Right kidney (tissue), 1 donor: Measurements from ENCODE around the gene CMIP.
"Not testable (repeated sequence)": the region's sequence is repeated elsewhere in the genome, so short reads cannot be mapped to it uniquely, and the experiment has no call there.

ENCODE experiments used
- DNase-seq: peaks from one replicate; pipeline ENCODE4 v3.0.0-alpha.2; 2016

CMIP gene

DNA sequence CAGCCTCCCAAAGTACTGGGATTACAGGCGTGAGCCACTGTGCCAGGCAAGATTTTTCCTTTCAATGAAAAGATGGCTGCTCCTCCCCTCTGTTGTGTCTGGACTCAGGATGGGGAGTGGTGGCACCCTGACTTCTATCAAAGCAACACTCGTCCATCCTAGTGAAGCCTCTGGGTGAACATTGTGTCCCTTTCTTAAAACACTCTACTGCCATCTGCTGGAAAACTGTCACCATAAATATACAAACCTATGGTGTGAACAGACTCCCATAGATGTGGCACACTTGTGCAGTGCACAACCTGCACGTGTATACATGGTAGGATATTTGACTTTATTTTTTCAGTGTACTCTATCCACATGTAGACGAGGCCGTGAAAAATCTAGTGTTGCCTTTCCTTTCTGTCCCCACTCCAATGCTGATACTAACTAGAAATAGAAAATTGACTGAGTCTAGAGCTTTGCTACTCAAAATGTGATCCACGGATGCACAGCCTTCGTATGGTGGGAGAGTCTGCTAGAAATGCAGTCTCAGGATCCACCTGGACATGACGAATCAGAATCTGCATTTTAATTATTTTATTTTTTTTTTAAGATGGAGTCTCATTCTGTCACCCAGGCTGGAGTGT is 278.6 kb downstream of the CMIP start:
- peak; percentile 53 for DNase-seq

DNA sequence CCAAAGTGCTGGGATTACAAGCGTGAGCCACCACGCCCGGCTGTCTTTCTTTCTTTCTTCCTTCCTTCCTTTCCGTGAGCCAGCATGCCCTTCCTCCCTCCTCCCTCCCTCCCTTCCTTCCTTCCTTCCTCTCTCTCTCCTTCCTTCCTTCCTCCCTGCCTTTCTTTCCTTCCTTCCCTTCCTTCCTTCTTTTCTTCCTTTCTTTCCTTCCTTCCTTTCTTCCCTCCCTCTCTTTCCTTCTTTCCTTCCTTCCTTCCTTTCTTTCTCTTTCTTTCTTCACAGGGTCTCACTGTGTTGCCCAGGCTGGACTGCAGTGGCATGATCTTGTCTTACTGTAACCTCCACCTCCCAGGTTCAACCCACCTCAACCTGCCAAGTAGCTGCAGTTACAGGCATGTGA is 283.8 kb downstream of the CMIP start:
- DNase-seq = no peak

DNA sequence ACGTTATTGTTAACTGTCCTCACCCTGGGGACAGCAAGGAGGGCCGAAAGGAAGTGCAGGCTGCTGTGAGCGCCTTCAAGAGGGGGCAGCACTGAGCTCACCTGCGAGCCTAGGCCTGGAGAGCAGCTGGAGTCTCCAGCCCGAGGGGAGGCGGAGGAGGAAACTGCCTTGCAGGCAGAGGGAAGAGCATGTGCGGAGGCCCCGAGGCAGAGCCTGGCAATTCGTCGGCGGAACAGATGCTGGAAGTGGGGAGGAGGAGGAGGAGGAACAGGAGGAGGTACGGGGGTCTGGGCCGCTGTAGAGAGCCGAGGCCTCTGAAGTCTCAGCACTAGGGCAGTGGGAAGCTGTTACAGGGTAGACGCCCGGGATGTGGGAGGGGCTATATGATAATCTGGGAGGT is 284.8 kb downstream of the CMIP start:
- no peak for DNase-seq

DNA sequence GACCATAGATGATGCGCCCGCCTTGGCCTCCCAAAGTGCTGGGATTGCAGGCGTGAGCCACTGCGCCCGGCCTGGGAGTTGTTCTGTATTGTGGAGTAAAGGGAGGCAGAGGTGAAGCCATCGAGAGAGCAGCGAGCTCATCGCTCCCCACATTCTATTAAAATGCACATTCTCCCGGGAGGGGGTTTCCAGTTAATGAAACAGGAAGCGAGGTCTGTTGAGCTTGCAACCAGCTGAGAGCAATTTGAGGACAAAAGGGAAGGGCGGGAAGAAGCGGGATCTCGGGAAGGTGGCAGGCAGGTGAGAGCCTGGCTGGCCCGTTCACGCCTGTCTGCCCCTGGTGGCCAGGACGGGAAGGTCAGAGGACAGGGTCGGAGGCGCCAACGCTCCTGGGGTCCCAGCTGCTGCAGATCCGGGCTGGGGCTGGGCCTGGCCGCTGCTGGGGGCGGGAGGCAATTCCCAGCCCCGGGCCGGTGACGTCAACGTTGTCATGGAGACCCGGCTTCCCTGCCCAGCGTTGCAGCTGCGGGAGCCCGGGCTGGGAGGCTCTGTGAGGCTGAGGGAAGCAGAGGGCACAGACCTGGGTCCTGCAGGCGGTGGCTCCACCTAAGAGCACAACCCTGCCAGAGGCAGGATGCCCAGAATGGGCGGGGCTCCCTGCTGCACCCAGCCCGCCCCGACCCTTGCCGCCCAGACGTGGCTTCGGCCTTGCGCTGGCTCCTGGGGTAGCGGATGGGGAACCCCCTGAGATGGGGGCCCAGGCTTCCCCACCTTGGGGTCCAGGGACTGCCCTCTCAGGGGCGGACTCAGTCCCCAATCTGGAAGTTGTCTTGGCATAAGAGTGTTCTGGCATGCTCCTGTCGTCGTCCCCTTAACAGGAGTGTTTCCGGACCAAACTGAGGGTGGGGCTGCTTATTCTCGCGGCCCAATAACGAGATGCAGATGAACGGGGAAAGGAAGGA is 285.8 kb downstream of the CMIP start:
- peak; percentile 93 for DNase-seq

DNA sequence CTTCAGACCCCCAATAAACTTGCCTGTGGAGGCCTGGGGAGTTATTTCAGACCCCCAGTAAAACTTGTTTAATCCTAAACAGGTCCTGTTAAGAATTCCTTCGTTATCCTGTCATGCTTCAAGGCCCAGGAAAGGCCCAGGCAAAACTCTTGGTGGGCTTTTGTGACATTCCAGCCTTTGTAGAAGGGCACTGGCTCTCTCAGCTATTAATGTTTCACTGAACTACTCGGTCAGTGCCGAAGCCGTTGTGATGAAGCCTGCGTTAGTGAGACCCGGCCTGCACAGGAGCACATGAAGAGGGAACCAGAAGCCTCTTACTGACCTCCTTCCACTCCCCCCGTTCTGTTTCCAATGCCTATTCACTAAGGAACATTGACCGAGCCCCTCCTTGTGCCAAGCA is 287.0 kb downstream of the CMIP start:
- DNase-seq = no peak

DNA sequence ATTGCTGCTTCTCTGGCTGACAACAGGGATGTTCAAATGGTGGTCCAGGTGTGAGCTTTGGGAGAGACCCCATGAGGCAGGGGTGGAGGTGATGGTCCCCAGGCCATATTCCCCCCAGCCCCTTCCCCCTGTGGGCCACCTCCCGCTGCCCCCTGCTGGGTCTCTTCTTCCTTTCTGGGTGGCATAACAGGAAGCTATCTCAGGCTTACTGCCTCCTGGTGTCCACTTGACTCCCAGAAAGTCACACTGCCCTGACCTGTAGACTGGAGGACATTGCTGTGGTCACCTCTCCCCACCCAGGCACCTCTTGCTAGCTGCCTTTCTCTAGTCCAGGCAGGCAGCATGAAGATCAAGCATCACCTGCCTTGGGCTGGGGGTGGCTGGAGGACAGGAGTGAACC is 288.1 kb downstream of the CMIP start:
- no peak for DNase-seq

DNA sequence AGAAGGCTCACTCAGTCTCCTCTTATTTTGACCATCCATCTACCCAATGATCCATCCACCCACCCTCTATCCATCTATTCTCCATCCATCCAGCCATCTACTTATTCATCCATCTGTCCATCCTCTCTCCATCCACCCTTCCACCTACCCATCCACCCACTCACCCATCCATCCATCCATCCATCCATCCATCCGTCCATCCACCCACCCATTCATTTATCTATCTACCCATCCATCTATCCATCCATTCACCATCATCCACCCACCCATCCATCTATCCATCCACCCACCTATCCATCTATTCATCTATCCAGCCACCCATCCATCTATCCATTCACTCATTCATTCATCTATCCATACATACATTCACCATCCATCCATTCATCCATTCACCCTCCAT is 288.7 kb downstream of the CMIP start:
- DNase-seq = no peak

DNA sequence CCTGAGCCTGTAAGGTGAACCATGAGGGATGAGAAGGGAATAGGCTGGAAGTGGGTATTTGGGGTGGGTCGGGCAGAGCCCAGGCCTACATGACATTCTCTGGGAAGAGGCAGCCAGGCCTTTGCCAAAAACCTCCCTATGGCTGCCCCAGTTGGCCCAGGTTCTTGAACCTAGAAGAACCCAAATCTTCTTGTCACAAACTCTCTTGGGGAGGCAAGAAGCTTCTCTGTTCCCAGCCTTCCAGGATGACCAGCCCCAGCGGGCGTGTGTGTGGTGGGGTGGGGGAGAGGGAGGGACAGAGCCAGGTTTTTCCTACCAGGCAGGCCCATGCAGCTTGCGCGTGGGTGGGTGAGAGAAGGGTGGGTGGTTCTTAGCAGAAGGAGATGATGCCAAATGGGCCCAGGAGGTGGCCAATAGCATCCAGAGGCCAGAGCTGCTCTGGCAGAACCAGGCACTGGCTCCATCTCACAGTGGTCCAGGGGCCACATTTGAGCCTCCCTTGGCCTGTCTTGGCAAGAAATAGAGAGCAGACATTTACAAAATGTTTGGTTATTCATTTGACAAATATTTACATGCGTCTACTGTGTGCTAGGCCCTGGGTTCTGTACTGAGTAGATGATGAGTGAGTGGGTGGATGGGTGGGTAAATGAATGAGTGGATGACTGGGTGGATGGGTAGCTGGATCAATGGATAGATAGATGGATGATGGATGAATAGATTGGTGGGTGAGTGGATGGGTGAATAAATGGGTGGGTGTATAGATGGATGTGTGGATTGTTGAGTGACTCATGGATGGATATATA is 290.2 kb downstream of the CMIP start:
- no peak for DNase-seq

DNA sequence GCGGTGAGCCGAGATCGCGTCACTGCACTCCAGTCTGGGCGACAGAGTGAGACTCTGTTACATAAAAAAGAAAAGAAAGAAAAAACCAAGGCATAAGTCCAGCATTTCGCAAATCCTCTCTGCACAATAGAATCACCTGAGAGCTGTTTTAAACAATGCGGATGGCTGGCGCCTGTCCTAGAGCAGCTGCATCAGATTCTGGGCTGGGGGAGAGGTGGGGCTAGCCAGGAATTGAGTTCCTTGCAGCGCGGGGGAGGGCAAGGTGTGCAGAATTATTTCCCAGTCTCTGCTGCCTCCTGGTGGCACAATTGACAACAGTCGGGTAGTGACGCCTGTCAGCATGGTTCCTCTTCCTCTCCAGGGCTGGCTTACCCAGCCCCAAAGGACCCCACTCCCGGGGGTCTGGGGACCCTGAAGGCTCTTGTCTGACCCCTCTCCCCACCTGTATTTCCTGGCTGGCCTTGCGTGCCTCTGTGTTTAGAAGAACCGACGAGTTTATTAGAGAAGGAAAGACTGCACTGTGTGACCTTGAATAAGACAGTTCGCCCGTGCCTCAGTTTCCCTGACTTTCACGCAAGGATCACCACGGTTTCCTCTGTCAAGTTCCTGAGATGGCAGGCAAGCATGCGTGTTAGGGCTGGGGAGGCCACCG is 293.4 kb downstream of the CMIP start:
- peak; percentile 80 for DNase-seq

DNA sequence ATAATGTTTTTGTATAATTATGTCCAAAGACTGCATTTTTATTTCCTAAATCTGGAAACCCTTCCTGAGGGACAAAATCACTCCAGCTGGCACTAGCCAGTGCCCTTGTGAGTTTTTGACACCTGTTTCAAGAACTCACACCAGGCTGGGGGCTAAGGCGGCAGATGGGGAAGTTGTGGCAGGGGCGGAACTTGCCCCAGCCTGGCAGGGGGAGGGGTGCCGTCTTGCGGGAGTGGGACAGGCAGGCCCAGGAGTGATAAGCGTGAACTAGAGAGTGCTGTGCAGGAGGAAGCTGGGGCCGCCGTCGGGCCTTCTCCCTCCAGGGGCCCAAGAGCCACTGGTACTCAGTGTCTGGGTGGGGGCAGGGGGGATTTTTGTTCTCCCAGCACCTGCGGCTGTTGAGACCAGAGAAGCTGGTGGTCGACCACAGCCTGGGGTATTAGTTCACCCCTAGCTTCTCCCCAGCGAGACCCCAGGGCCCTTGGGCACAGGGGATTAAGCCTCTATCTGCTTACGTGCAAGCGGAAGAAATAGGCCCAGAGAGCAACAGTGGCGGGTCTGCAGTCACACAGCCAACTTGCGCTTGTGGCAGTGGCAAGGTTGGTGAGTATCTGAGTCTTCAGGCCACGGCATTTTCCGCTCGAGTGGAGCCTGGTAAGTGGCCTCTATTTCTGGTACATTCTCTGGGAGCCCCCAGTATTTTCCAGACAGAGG is 294.3 kb downstream of the CMIP start:
- DNase-seq = no peak

DNA sequence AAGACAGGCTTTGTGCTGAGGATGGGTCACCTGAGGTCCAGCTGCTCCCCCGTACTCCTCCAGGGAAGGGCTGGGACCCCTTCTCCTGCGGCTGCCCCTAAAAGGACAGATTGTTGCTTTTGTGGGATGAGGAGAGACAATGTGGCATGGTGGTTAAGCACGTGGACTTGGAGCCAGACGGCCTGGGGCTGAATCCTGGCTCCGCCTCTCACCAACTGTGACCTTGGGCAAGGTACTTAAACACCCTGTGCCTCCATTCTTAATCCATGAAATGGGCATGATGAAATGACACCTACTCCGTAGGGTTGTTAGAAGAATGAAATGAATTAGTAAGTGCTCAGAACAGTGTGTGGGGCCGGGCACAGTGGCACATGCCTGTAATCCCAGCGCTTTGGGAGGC is 294.9 kb downstream of the CMIP start:
- DNase-seq = no peak

DNA sequence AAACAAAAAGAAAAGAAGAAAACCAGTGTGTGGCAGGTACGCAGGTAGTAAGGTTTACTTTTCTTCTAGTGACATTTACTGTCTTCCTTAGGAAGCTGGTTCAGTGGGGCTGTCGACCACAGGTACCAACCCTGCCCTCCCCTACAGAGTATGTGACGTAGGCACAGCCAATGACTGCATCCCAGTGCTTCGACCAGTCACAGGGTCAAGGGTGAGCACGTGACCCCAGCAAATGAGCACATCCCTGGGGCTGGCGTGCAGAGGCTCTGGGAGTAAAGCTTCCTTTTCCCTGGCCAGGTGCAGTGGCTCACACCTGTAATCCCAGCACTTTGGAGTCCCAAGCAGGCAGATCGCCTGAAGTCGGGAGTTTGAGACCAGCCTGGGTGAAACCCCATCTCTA is 295.6 kb downstream of the CMIP start:
- no peak for DNase-seq

DNA sequence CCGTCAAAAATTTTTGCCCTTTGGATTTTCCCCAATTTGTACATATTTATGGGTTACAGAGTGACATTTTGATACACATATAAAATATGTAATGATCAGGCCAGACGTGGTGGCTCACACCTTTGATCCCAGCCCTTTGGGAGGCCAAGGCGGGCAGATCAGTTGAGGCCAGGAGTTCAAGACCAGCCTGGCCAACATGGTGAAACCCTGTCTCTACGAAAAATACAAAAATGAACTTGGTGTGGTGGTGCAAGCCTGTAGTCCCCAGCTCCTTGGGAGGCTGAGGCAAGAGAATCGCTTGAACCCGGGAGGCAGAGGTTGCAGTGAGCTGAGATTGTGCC is 296.8 kb downstream of the CMIP start:
- DNase-seq = not testable (repeated sequence)

DNA sequence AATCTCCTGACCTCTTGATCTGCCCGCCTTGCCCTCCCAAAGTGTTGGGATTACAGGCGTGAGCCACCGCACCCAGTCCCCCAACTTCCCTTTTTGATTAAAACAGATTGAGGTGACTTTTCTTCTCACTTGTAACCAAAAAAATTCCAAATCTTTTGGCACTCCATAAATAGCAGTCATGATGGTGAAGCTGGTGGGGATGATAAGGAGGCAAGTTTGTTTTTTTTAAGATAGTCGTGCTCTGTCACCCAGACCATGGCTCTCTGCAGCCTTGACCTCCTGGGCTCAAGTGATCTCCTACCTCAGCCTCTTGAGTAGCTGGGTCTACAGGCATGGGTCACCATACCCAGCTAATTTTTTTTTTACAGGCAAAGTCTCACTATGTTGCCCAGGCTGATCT is 299.8 kb downstream of the CMIP start:
- DNase-seq = no peak

DNA sequence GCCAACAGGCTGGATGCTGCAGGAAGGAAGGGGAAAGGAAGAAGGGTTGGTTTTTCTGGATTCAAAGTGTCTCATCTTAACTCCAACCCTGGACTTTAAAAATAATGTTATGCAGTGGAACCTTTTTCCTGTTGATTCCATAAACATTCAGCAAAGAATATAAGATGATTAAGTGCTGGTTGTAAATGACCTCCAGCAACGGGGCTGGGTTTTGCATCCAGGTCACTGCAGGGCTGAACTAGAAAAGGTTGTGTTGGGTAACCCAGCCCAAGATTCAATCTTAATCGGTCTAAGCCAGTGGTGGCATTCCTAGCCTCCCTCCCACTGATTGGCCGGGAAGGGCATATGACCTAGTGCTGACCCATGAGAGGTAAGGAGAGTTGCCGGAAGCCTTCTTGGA is 300.3 kb downstream of the CMIP start:
- DNase-seq = no peak

DNA sequence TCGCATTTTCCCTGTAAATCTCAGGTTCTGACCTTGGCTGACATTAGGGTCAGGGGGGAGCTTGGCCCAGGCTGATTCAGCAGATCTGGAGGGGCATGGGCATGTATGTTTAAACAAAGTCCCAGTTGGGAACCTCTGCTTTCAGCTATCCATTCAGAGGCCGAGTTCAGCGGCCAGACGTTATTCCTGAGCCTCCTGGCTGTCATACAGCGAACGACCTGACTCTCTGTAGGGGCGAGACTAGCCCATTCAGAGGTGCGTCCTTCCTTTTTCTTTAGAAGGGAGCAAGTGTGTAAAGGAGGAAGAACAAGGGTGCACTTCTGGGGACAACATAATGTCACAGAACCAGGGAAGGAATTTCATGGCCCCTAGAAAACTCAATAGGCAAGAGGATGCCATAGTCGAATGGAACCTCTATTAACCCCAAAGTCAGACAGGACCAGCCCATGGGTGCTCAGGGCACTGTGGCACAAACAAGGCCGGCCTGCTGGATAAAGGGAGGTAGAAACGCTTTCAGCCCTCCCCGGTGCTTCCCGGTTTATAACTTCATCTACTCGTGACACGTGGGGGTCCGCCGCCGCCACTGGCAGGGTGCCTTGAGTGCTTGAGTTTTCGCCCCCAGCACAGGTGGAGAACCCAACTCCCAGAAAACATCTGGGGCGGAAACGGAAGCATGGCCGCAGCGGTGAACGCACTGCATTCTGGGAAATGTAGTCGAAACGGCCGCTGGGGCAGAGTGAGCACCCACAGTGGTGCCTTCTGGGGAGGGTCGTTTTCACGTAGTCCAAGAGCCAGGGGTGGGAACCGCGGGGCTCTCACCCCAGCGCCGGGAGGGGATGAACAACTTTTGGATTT is 301.3 kb downstream of the CMIP start:
- DNase-seq = peak; percentile 80

DNA sequence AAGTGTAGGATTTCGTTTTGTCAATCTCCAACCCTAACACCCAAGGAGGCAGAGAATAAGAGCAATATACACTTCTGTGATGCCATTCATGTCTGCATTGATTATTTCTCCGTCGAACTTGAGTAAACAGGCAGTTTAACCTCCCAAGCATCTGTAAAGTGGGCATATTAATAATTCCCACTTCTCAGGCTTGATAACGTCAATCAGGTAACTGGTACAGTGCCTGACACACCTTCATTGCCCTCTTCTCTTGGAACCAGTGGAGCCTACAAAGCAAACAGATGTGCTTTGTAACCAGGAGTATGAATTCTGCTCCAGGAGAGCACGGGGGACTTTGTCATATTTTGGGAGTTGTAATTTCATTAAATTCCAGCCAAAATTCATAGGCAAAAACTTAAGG is 302.0 kb downstream of the CMIP start:
- no peak for DNase-seq

DNA sequence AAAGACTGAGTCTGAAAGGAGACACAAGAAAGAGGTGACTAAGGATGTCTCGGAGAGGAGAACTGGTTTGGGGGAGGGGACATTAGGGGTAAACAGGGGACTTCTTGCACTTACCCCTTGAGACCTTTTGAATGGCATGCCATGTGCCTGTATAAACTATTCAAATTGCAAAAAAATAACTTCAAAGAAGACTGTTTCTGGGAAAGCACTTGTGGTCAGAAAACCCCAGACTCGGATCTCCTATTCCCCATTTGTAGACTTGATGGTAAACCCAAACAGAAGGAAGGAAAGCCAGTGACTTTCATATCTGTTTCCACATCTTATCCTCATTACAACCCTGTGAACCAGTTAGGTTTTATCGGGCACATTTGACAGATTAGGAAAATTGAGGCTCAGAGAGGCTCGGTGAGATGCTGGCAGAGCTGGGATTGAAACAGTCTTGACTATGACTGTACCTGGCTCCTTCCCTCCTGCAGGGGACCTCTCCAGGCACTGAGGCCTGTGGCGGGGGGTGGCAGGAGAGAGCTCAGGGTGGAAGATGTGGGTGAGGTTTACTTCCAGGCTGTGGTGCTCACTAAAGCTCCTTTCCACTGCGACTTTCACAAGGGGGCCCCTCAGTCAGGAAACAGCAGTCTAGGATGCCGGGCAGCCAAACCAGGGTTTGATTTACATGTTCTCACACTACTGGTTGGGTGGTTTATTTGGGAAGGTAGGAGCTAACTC is 304.0 kb downstream of the CMIP start:
- no peak for DNase-seq

DNA sequence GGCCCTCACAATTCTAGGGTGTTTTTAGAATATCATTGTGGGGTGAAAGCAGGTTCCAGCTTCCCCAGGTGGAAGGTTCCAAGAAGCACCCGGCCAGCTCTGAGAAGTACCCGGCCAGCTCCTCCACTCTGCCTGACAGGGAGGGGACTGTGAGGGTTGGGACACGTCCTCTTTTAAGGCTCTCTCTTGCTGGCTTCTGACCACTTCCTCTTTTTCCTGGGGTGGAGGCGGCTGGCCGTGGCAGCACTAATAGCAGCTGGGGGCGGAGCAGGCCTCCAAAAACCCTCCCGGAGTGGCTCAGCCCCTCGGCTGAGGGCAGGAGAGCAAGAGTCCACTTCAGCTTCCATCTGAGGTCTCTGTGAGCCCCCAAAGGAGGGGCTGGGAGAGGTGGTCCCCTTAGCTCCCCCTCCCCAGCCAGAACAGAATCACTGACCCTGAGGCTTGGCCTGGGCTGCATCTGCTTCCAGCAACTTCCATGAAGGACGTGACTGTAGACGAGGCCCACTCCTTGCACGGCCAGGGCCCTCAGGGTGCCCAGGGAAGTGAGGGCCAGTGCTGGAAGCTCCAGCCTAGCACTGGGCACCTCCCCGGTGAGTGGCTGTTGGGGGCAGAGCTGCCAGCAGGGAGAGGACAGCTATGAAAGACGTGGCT is 307.7 kb downstream of the CMIP start:
- no peak for DNase-seq

DNA sequence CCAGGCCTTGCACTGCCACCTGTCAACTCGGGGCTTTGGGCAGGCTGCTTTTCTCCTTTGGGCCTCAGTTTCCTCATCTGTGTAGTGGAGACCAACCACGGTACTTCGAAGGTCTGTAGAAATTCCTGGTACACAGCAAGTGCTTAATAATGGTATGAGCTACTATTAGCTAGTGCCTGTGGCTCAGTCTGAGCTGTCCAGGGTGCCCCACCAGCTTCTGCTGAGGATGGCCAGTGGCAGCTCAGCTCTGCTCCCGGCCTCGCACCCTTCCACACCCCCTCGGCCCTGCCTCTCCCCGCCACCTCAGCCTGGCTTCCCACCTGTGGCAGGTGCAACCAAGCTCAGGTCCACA is 308.2 kb downstream of the CMIP start:
- DNase-seq = no peak
